H1 (cell line): ENCODE data around the gene PLEKHM3. TPM values are rescaled to one million over a fixed set of nuclear protein-coding genes. Genes with fewer than 3 reads are reported as not detected.

Experiments
- CTCF ChIA-PET: fragments of 300-600 bp; sonication (Branson Sonifier 250); formaldehyde crosslinking; loops from one replicate; lab custom pipeline; 2021; ENCODE audit not compliant: partially characterized antibody; lab: Charles Lee
- POLR2A ChIA-PET: fragments of 300-600 bp; sonication (Branson Sonifier 250); formaldehyde crosslinking; loops from one replicate; lab custom pipeline; 2021; ENCODE audit warnings: inconsistent platforms; ENCODE audit not compliant: partially characterized antibody; lab: Charles Lee
- DNase-seq, 2 experiments: peaks; one replicate each; pipeline versions ENCODE4 v3.0.0 to v3.0.0-alpha.2; 2010 to 2022; ENCODE audit warnings: low spot score in 2 of 2, low read depth in 1 of 2, mixed read lengths in 1 of 2
- FAIRE-seq: peaks from 2 replicates; lab custom pipeline; 2011; peaks lifted over from hg19 to GRCh38; lab: Jason Lieb, UNC
- H2AFZ ChIP-seq: 2 replicates; pipeline ENCODE4 v1.8.1; 2012; ENCODE audit warnings: low read length, inconsistent platforms
- H2AK5ac ChIP-seq: 2 replicates; pipeline ENCODE4 v1.6.1; 2013; ENCODE audit warnings: low read depth, low read length
- H2BK120ac ChIP-seq: replicated peaks from 2 replicates; pipeline ENCODE3; 2013; ENCODE audit warnings: low read depth, low read length, inconsistent platforms
- H2BK12ac ChIP-seq: 2 replicates; pipeline ENCODE4 v1.6.1; 2013; ENCODE audit warnings: low read depth, low read length
- H2BK15ac ChIP-seq: 2 replicates; pipeline ENCODE4 v1.6.1; 2013; ENCODE audit warnings: low read length
- H2BK20ac ChIP-seq: 2 replicates; pipeline ENCODE4 v1.6.1; 2013; ENCODE audit warnings: low read length
- H2BK5ac ChIP-seq: 2 replicates; pipeline ENCODE4 v1.6.1; 2013; ENCODE audit warnings: low read depth, low read length
- H3K14ac ChIP-seq: 2 replicates; pipeline ENCODE4 v1.6.1; 2013; ENCODE audit warnings: inconsistent platforms; ENCODE audit not compliant: insufficient read length
- H3K18ac ChIP-seq: 2 replicates; pipeline ENCODE4 v1.6.1; 2013; ENCODE audit warnings: low read length; ENCODE audit errors: extremely low read depth
- H3K23ac ChIP-seq: 2 replicates; pipeline ENCODE4 v1.6.1; 2013; ENCODE audit warnings: inconsistent platforms; ENCODE audit not compliant: insufficient read length
- H3K23me2 ChIP-seq: 2 replicates; pipeline ENCODE4 v1.6.1; 2013; ENCODE audit warnings: low read depth, low read length
- H3K27ac ChIP-seq: 2 replicates; pipeline ENCODE4 v1.6.1; 2011; ENCODE audit warnings: low read depth, low read length, inconsistent platforms
- H3K27me3 ChIP-seq, 4 experiments: replicated peaks in 1 of 4; 1 replicate in 1 of 4; 2 replicates in 3 of 4; pipeline versions ENCODE4 v1.6.1 to v1.8.1; 2011 to 2013; ENCODE audit warnings: low read length in 3 of 4, mild to moderate bottlenecking in 3 of 4, inconsistent platforms in 2 of 4, mixed read lengths in 2 of 4, moderate library complexity in 1 of 4; ENCODE audit not compliant: control insufficient read depth in 3 of 4, insufficient read depth in 3 of 4; ENCODE audit errors: extremely low read depth in 1 of 4
- H3K36me3 ChIP-seq, 4 experiments: 2 replicates each; pipeline versions ENCODE4 v1.6.1 to v1.8.1; 2011 to 2013; ENCODE audit warnings: mild to moderate bottlenecking in 4 of 4, low read length in 3 of 4, moderate library complexity in 2 of 4, control low read depth in 1 of 4, inconsistent platforms in 1 of 4; ENCODE audit not compliant: insufficient read depth in 4 of 4, control insufficient read depth in 2 of 4
- H3K4ac ChIP-seq: replicated peaks from 2 replicates; pipeline ENCODE3; 2013; ENCODE audit warnings: low read length, low read depth, mixed read lengths, inconsistent platforms; ENCODE audit not compliant: insufficient read length
- H3K4me1 ChIP-seq, 4 experiments: replicated peaks in 1 of 4; 1 replicate in 1 of 4; 2 replicates in 3 of 4; pipeline versions ENCODE4 v1.6.1 to v1.8.1; 2011 to 2013; ENCODE audit warnings: low read length in 3 of 4, inconsistent platforms in 2 of 4, mixed read lengths in 1 of 4; ENCODE audit not compliant: insufficient read depth in 4 of 4, control insufficient read depth in 3 of 4
- H3K4me2 ChIP-seq, 2 experiments: 2 replicates each; pipeline versions ENCODE4 v1.6.1 to v1.8.1; 2011 to 2013; ENCODE audit warnings: low read depth in 2 of 2, low read length in 2 of 2, control low read depth in 1 of 2, inconsistent platforms in 1 of 2, mild to moderate bottlenecking in 1 of 2; ENCODE audit not compliant: insufficient read depth in 1 of 2
- H3K4me3 ChIP-seq, 4 experiments: fragments of 200-600, 300-600 bp in 1 of 4; sonication (generic), shearing (Covaris generic), sonication (Bioruptor Twin) in 1 of 4; 2 replicates each; pipeline versions ENCODE4 v1.5.1 to v1.8.1; 2011 to 2016; ENCODE audit warnings: low read length in 4 of 4, low read depth in 3 of 4, control low read depth in 2 of 4, inconsistent platforms in 2 of 4, mild to moderate bottlenecking in 2 of 4, mixed read lengths in 1 of 4, moderate library complexity in 1 of 4; ENCODE audit not compliant: insufficient read depth in 2 of 4; ENCODE audit errors: extremely low read depth in 1 of 4
- H3K56ac ChIP-seq: replicated peaks from 2 replicates; pipeline ENCODE3; 2013; ENCODE audit warnings: low read depth, mild to moderate bottlenecking, mixed read lengths, low read length, inconsistent platforms; ENCODE audit not compliant: insufficient read length
- H3K79me1 ChIP-seq: 2 replicates; pipeline ENCODE4 v1.6.1; 2013; ENCODE audit warnings: low read depth, low read length, control low read depth
- H3K79me2 ChIP-seq, 2 experiments: 2 replicates each; pipeline versions ENCODE4 v1.6.1 to v1.8.1; 2012 to 2013; ENCODE audit warnings: low read length in 2 of 2, mild to moderate bottlenecking in 2 of 2, inconsistent platforms in 1 of 2; ENCODE audit not compliant: insufficient read depth in 2 of 2, control insufficient read depth in 1 of 2
- H3K9ac ChIP-seq, 4 experiments: replicated peaks in 1 of 4; 1 replicate in 1 of 4; 2 replicates in 3 of 4; pipeline versions ENCODE4 v1.6.1 to v1.8.1; 2011 to 2013; ENCODE audit warnings: low read depth in 3 of 4, low read length in 3 of 4, control low read depth in 2 of 4, mild to moderate bottlenecking in 2 of 4, moderate library complexity in 2 of 4, inconsistent platforms in 1 of 4; ENCODE audit errors: extremely low read depth in 1 of 4
- H3K9me3 ChIP-seq, 2 experiments: 2 replicates each; pipeline versions ENCODE4 v1.6.1 to v1.8.1; 2012 to 2013; ENCODE audit warnings: mild to moderate bottlenecking in 2 of 2, moderate library complexity in 2 of 2, control low read depth in 1 of 2, inconsistent platforms in 1 of 2, low read depth in 1 of 2, low read length in 1 of 2, mixed read lengths in 1 of 2; ENCODE audit not compliant: insufficient read depth in 2 of 2
- H4K20me1 ChIP-seq, 2 experiments: replicated peaks in 1 of 2; 2 replicates each; pipeline versions ENCODE3 to v1.8.1; 2011 to 2013; ENCODE audit warnings: inconsistent platforms in 2 of 2, low read length in 2 of 2, mild to moderate bottlenecking in 1 of 2; ENCODE audit not compliant: insufficient read depth in 2 of 2, control insufficient read depth in 1 of 2
- H4K5ac ChIP-seq: 2 replicates; pipeline ENCODE4 v1.6.1; 2013; ENCODE audit warnings: low read length, low read depth, mixed read lengths, inconsistent platforms; ENCODE audit not compliant: insufficient read length
- H4K8ac ChIP-seq: 2 replicates; pipeline ENCODE4 v1.8.0; 2013; ENCODE audit warnings: mild to moderate bottlenecking, moderate library complexity, low read length, inconsistent platforms; ENCODE audit not compliant: insufficient read depth; ENCODE audit errors: extremely low read depth
- H4K91ac ChIP-seq: replicated peaks from 2 replicates; pipeline ENCODE3; 2013; ENCODE audit warnings: low read length, mixed read lengths, inconsistent platforms; ENCODE audit not compliant: insufficient read length
- CEBPB ChIP-seq: IDR thresholded peaks from 2 replicates; pipeline ENCODE4 v1.6.1; 2012; ENCODE audit warnings: low read depth, low read length
- CREB1 ChIP-seq: IDR thresholded peaks from 2 replicates; pipeline ENCODE4 v1.6.1; 2012; ENCODE audit warnings: inconsistent platforms
- E2F6 ChIP-seq: IDR thresholded peaks from 2 replicates; pipeline ENCODE4 v1.6.1; 2012; ENCODE audit warnings: inconsistent platforms
- GTF2F1 ChIP-seq: IDR thresholded peaks from 2 replicates; pipeline ENCODE4 v1.6.1; 2012; ENCODE audit warnings: low read depth, low read length, improper control_type of control experiment, borderline replicate concordance
- JUND ChIP-seq: IDR thresholded peaks from 2 replicates; pipeline ENCODE4 v1.6.1; 2011; ENCODE audit warnings: mild to moderate bottlenecking, improper control_type of control experiment, low read length
- KDM5A ChIP-seq: fragments of 200-600 bp; IDR thresholded peaks from 2 replicates; pipeline ENCODE4 v1.7.1; 2012; ENCODE audit warnings: mild to moderate bottlenecking, low read length, inconsistent platforms, mixed read lengths
- RAD21 ChIP-seq, 2 experiments: IDR thresholded peaks in 1 of 2; conservative IDR thresholded peaks in 1 of 2; 2 replicates each; pipeline ENCODE4 v1.6.1; 2011; ENCODE audit warnings: low read depth in 2 of 2, low read length in 2 of 2, improper control_type of control experiment in 1 of 2, inconsistent platforms in 1 of 2, mild to moderate bottlenecking in 1 of 2, moderate library complexity in 1 of 2
- SP1 ChIP-seq: IDR thresholded peaks from 2 replicates; pipeline ENCODE4 v1.6.1; 2011; ENCODE audit warnings: low read depth, low read length
- YY1 ChIP-seq: IDR thresholded peaks from 2 replicates; pipeline ENCODE4 v1.6.1; 2011; ENCODE audit warnings: low read depth, mild to moderate bottlenecking, low read length
- WGBS, 2 experiments: shearing (Covaris generic) in 1 of 2; methylation state at CpG; one replicate each; pipeline versions ENCODE4 v1.1.6 to v1.1.7; 2013 to 2015; ENCODE audit warnings: low lambda C conversion rate in 2 of 2, mixed read lengths in 2 of 2, inconsistent platforms in 1 of 2, low coverage in 1 of 2, missing lambda C conversion rate in 1 of 2; ENCODE audit not compliant: insufficient replicate concordance in 2 of 2, insufficient coverage in 1 of 2, insufficient read length in 1 of 2; ENCODE audit errors: extremely low coverage in 1 of 2, missing lambda C conversion rate in 1 of 2; 5-methylcytosine and 5-hydroxymethylcytosine counted together
- polyA plus RNA-seq, 7 experiments: library from polyadenylated mRNA; depleted of rRNA in 3 of 7; stranded (reverse) in 5 of 7; unstranded in 2 of 7; fragments of >200 nt in 5 of 7; fragments of 200-250 nt in 2 of 7; gene quantifications; 1 replicate in 5 of 7; 2 replicates in 1 of 7; 4 replicates in 1 of 7; pipeline versions ENCODE4 v1.2.1 to v1.2.3, GENCODE V29; 2011 to 2013; ENCODE audit warnings: missing spikeins in 2 of 7, mixed read lengths in 2 of 7
- total RNA-seq: library from RNA; stranded (reverse); fragmentation: NEBNext Ultra II Directional; extraction: Animal tissue kit (Norgen Biotek cat#: 25700); gene quantifications from 2 replicates; pipeline ENCODE4 v1.2.1, GENCODE V29; 2021
- TF ChIP-seq, protein P1 (sequence below), 3 experiments: IDR thresholded peaks; 1 replicate in 2 of 3; 2 replicates in 1 of 3; pipeline versions ENCODE4 v1.5.1 to v1.6.1; 2011; ENCODE audit warnings: low read length in 3 of 3, mild to moderate bottlenecking in 3 of 3, inconsistent platforms in 2 of 3, low read depth in 1 of 3, moderate library complexity in 1 of 3; ENCODE audit not compliant: insufficient read depth in 1 of 3; ENCODE audit errors: control extremely low read depth in 1 of 3

Gene PLEKHM3
- total and polyA plus RNA-seq, 2 of the 8 experiments (the other 6 are each of a cell fraction or from before 2014, with no cell fraction given): 2.3 to 5.8 TPM

DNA sequence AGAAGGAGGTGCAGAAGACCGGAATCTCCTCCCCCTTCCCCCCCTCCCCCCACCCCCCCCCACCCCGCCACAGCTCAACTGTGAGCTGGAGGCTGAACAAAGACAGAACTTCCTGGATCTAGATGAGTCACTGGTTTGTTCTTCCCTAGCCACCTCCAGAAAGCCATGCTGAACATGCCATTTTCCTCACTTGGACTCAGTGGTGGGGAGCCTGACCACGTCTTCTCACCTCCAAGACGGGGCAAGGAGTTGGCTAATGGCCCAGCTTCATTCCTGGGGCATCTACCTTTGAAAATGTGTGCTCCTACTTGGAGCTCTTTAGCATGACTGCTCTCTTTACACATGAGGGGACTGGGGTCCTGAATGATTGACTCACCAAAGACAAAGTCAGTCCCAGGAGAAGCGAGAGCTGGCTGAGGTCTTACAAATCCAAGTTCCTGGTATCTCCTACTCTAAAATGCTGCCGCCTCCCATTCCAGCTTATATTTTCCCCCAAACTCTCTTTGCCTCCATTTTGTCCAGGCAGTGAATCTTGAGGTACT, 233.0 kb downstream of the PLEKHM3 start:
- no peak overlapping the region for H3K9ac ChIP-seq
- CTCF ChIA-PET: interaction anchor here (0.5 to 2.2 kb wide), 18 partner anchors 10 to 592 kb away, joined by 3 to 8 read pairs (median 4); no protein-coding TSS in a partner anchor
- H3K18ac ChIP-seq: peak overlapping the region; percentile 39; the same call in 1 of the 2 replicates
- H3K23me2 ChIP-seq: no peaks in the 10 kb centered on the region
- no peak overlapping the region for H2AK5ac ChIP-seq
- H2BK15ac ChIP-seq: no peak overlapping the region
- H3K4me3 ChIP-seq: no peak overlapping the region
- whole genome bisulfite sequencing, 2 experiments: 82% methylated on average over 5 of the region's 6 CpGs; no CpG with 5 or more reads in 1 of the 2 experiments
- FAIRE-seq: no peak
- no peaks in the 10 kb centered on the region for H3K36me3 ChIP-seq
- peak overlapping the region; percentile 1 for H4K5ac ChIP-seq
- no peaks in the 10 kb centered on the region for H3K79me2 ChIP-seq
- H3K4ac ChIP-seq: no peak overlapping the region
- POLR2A ChIA-PET: interaction anchor here (0.6 to 3.3 kb wide), 7 partner anchors 14 to 160 kb away, joined by 3 to 14 read pairs (median 4); partner anchors contain the start of gene FZD5
- H3K23ac ChIP-seq: no peak overlapping the region
- H4K91ac ChIP-seq: peak overlapping the region; percentile 6
- peaks cover 4 to 12% (median 11%) of the 10 kb centered on the region in 4 experiments; a peak in 5 of 7 replicates for H3K4me1 ChIP-seq
- no peak overlapping the region for H3K14ac ChIP-seq
- no peaks in the 10 kb centered on the region for H3K27me3 ChIP-seq
- peak overlapping the region; percentile 45; the same call in 1 of the 2 replicates for H2BK12ac ChIP-seq
- H4K20me1 ChIP-seq: no peaks in the 10 kb centered on the region
- H3K27ac ChIP-seq: no peak overlapping the region
- no peak overlapping the region for H2BK120ac ChIP-seq
- H2AFZ ChIP-seq: 0 out of 2 replicates have a peak overlapping the region, but pooled peaks have one; percentile 12
- no peak overlapping the region for H3K4me2 ChIP-seq
- H4K8ac ChIP-seq: no peak overlapping the region
- no peaks in the 10 kb centered on the region for H3K9me3 ChIP-seq
- peak overlapping the region; percentile 38; the same call in 1 of the 2 replicates for H2BK5ac ChIP-seq
- no peak for DNase-seq
- peak overlapping the region; percentile 28 for H2BK20ac ChIP-seq
- no peak overlapping the region for H3K56ac ChIP-seq
- no peaks in the 10 kb centered on the region for H3K79me1 ChIP-seq
- TF ChIP-seq E2F6: no peak
- TF ChIP-seq GTF2F1: no peak
- TF ChIP-seq, protein P1, sequence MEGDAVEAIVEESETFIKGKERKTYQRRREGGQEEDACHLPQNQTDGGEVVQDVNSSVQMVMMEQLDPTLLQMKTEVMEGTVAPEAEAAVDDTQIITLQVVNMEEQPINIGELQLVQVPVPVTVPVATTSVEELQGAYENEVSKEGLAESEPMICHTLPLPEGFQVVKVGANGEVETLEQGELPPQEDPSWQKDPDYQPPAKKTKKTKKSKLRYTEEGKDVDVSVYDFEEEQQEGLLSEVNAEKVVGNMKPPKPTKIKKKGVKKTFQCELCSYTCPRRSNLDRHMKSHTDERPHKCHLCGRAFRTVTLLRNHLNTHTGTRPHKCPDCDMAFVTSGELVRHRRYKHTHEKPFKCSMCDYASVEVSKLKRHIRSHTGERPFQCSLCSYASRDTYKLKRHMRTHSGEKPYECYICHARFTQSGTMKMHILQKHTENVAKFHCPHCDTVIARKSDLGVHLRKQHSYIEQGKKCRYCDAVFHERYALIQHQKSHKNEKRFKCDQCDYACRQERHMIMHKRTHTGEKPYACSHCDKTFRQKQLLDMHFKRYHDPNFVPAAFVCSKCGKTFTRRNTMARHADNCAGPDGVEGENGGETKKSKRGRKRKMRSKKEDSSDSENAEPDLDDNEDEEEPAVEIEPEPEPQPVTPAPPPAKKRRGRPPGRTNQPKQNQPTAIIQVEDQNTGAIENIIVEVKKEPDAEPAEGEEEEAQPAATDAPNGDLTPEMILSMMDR (IDR thresholded peaks at IDR 0.05; ENCODE audit: control extremely low read depth in 1 of 3, insufficient read depth in 1 of 3, low read depth in 1 of 3, low read length in 3 of 3): no peak
- no peak for TF ChIP-seq YY1
- no peak for TF ChIP-seq CEBPB
- no peak for TF ChIP-seq CREB1
- no peak for TF ChIP-seq RAD21 (IDR thresholded peaks at IDR 0.05 in 1 of 2, conservative IDR thresholded peaks at IDR 0.05 in 1 of 2; ENCODE audit: low read depth in 2 of 2, low read length in 2 of 2)
- no peak for TF ChIP-seq JUND
- no peak for TF ChIP-seq SP1
- no peak for TF ChIP-seq KDM5A
